Measurements from ENCODE around the gene TXNDC15. TPM values are rescaled to one million over a fixed set of nuclear protein-coding genes. Genes with fewer than 3 reads are reported as not detected.

The TXNDC15 gene
- total RNA-seq, 2 donors from 2014 or later, result 91.2 to 181 TPM

- peaks cover 10% of the 10 kb centered on the region for H3K36me3 ChIP-seq
- no peak for ATAC-seq (ENCODE audit: insufficient number of reproducible peaks, low FRiP score, low read depth)
- H3K4me1 ChIP-seq (ENCODE audit: control insufficient read depth in 1 of 2, low read depth in 2 of 2), result no peaks in the 10 kb centered on the region
- no peak for DNase-seq (ENCODE audit: low spot score)
- H3K27ac ChIP-seq, result no peak overlapping the region
- H3K9me3 ChIP-seq, result no peaks in the 10 kb centered on the region
- H3K27me3 ChIP-seq (replicated peaks; ENCODE audit: insufficient read depth), result no peaks in the 10 kb centered on the region
- no peak overlapping the region for H3K4me3 ChIP-seq
- no peak for TF ChIP-seq CTCF (IDR thresholded peaks at IDR 0.05)
Measured at GRCh38 chr5:134934202-134934601, 60.0 kb downstream of the TXNDC15 start.

DNA sequence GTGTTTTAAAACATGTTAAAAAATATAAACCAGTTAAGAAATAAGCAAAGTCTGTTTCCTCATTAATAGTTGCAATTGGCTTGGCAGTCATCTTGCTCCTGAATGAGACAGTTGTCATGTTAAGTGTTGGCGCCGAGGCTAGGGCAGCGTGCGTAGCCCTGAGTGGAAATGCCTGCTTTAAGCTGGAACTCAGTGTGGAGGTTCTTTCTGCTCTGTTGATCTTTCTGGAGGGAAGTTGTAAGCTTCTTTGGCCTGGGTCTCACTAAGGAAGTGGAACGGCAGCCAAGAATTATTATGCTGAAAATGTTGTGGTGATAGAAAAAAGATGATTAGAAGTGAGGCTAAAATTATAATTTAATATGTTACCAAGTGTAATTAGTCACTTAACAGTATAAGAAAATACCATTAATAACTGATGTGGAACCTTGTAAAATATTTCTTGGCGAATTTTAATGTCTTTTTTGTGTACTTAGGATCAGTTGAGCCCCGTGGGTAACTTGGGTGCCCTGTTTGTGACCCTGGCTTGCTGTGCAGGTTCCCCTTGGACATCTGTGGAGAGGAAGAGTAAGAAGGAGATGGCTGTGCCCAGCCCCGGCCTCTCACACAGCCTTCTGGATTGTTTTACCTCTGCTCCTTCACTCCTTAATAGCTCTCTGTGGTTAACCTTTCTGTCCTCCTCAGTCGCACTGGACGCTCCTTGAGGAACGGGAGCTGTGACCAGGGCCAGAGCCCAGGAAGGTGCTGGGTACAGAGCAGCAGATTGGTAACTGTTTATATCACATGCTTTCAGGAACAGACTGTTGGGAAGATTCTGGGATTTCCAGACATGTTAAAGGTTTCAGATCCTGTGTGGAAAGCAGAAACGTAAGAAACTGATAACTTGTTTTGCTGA, 61.8 kb downstream of the TXNDC15 start:
- H3K27ac ChIP-seq, result no peak overlapping the region
- H3K4me1 ChIP-seq (ENCODE audit: control insufficient read depth in 1 of 2, low read depth in 2 of 2), result no peaks in the 10 kb centered on the region
- no peak for ATAC-seq (ENCODE audit: insufficient number of reproducible peaks, low FRiP score, low read depth)
- no peak for TF ChIP-seq CTCF (IDR thresholded peaks at IDR 0.05)
- no peaks in the 10 kb centered on the region for H3K27me3 ChIP-seq (replicated peaks; ENCODE audit: insufficient read depth)
- no peaks in the 10 kb centered on the region for H3K36me3 ChIP-seq
- no peak overlapping the region for H3K4me3 ChIP-seq
- H3K9me3 ChIP-seq, result no peaks in the 10 kb centered on the region
- no peak for DNase-seq (ENCODE audit: low spot score)

GRCh38 chr5:134937526-134937925, 63.4 kb downstream of the TXNDC15 start:
- Histone ChIP-seq H3K9me3 (no peaks in the 10 kb centered on the region), H3K4me3 (no peak overlapping the region), H3K36me3 (no peaks in the 10 kb centered on the region), H3K27me3 (replicated peaks; ENCODE audit: insufficient read depth) (no peaks in the 10 kb centered on the region), H3K4me1 (ENCODE audit: control insufficient read depth in 1 of 2, low read depth in 2 of 2) (no peaks in the 10 kb centered on the region), H3K27ac (no peak overlapping the region)
- no peak for ATAC-seq (ENCODE audit: insufficient number of reproducible peaks, low FRiP score, low read depth)
- no peak for TF ChIP-seq CTCF (IDR thresholded peaks at IDR 0.05)
- DNase-seq (ENCODE audit: low spot score), result no peak

GRCh38 chr5:134938030-134938429, 63.9 kb downstream of the TXNDC15 start:
- Histone ChIP-seq H3K27ac (no peak overlapping the region), H3K36me3 (no peaks in the 10 kb centered on the region), H3K9me3 (no peaks in the 10 kb centered on the region), H3K4me1 (ENCODE audit: control insufficient read depth in 1 of 2, low read depth in 2 of 2) (no peaks in the 10 kb centered on the region), H3K27me3 (replicated peaks; ENCODE audit: insufficient read depth) (no peaks in the 10 kb centered on the region), H3K4me3 (no peak overlapping the region)
- ATAC-seq (ENCODE audit: insufficient number of reproducible peaks, low FRiP score, low read depth) (no peak), DNase-seq (ENCODE audit: low spot score) (no peak)
- TF ChIP-seq CTCF (IDR thresholded peaks at IDR 0.05), result no peak

DNA sequence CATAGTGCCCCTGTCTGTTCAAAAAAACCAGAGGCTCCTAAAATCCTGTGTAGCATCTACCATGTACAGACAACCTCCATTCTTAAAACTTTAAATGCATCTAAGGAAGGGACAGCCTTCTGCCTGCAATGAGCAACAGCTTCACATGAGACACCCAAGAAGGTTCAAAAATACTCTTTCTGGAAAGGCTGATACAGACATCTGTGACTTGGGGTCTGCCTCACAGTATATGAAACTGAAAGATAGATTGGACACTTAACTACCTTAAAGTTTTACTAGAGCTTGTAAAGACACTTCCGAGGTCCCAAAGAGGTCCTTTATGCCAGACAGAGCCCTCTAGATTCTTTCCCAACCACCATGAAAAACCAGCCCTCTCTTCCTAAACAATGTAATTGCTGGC, 65.3 kb downstream of the TXNDC15 start:
- no peak overlapping the region for H3K27ac ChIP-seq
- H3K4me3 ChIP-seq, result no peak overlapping the region
- no peak for TF ChIP-seq CTCF (IDR thresholded peaks at IDR 0.05)
- H3K36me3 ChIP-seq, result peaks cover 3% of the 10 kb centered on the region
- no peaks in the 10 kb centered on the region for H3K9me3 ChIP-seq
- no peak for DNase-seq (ENCODE audit: low spot score)
- ATAC-seq (ENCODE audit: insufficient number of reproducible peaks, low FRiP score, low read depth), result no peak
- H3K27me3 ChIP-seq (replicated peaks; ENCODE audit: insufficient read depth), result no peaks in the 10 kb centered on the region
- no peaks in the 10 kb centered on the region for H3K4me1 ChIP-seq (ENCODE audit: control insufficient read depth in 1 of 2, low read depth in 2 of 2)
